Measurements from ENCODE around the gene ATP1B3.

Gene ATP1B3

DNA sequence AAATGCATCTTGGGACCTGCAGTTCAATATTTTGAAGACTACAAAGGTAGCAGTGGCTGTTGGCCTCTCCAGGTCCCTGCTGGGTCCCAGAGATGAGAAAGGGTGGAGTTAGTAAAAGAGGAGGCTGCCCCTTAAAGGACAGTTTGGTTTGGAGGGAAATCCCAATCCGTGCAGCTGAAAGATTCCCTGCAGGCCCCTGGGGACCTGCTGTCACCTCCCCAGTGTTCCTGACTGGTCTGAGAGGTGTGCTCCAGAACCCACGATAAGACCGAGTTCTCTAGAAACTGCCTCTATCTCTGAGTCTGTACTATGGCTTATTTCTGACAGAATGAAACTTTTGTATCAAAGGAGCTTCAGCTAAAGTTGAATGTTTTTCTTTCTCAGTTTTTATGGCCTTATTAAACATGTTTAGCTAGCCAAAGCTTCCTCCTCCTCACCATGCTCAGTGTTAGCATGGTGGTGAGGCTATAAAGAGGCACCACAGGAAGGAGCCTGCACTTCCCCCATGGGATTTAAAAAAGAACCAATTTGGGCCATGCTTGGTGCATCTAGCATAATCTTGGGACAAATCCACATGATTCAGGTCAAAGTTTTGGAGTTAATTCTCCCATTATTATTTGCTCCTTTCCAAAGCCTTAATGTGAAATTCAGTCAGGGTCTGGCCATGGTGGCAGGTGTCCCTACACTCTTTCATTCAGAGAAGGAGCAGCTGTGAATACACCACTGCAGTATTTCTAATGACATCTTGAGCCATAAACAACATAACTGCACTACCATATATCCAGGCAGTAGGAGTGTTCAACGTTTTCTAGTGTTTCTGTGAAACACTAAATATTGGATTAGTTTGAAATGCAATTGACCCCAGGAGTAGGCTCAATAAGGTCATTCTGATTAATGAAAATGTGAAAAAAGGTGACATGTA lies 74.4 kb downstream of the ATP1B3 start:
- H3K4me1 ChIP-seq (ENCODE audit: insufficient read depth, poor library complexity, severe bottlenecking) = no peaks in the 10 kb centered on the region
- H3K27me3 ChIP-seq (ENCODE audit: insufficient read depth, poor library complexity, severe bottlenecking) = no peaks in the 10 kb centered on the region
- H3K36me3 ChIP-seq (ENCODE audit: low read depth) = no peaks in the 10 kb centered on the region
- ATAC-seq (ENCODE audit: low read depth) (no peak), DNase-seq (ENCODE audit: low spot score) (no peak)
- H3K27ac ChIP-seq (ENCODE audit: poor library complexity, severe bottlenecking) = no peak overlapping the region
- no peak for TF ChIP-seq CTCF (IDR thresholded peaks at IDR 0.05; ENCODE audit: poor library complexity, severe bottlenecking)
- H3K4me3 ChIP-seq (ENCODE audit: severe bottlenecking) = no peak overlapping the region
- no peaks in the 10 kb centered on the region for H3K9me3 ChIP-seq (ENCODE audit: severe bottlenecking)

DNA sequence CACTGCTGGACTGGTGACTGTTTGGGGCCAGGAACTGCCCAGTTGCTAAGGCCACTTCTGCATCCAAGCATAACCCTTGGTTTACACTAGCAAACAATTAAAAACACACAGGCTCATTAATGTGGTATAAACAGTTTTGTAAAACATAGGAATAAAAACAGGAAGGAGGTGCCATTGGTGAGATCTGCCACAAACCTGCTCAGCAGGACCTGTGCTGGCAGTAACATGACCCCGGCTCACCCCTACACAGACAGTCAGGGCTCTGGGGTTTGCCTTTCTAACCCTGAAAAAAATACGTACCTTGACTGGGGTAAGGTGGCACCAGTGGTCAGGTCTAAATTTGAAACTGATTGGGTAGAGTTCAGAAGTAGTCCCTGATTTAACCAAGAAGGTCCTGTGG lies 76.2 kb downstream of the ATP1B3 start:
- DNase-seq (ENCODE audit: low spot score) = no peak

DNA sequence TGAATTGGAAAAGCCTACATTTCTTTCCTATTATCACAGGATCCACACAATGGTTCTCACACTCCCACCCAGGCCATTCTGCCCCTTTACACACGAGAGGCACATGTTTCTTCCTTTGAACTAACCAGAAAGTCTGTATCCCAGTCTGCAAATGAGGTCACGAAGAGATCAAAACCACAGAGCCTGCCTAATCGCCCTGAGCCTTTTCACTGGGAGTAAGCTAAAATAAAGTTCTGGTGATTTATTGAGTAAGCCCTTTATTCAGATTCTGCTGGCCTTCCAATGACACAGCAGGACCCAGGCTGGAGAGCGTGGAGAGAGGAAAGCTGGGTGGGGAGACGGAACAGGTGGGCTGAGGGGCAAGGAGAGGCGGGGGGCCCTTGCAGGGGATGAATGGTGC lies 78.7 kb downstream of the ATP1B3 start:
- no peak for ATAC-seq (ENCODE audit: low read depth)
- Histone ChIP-seq H3K36me3 (ENCODE audit: low read depth) (no peaks in the 10 kb centered on the region; the same call in 1 of the 2 replicates), H3K27ac (ENCODE audit: poor library complexity, severe bottlenecking) (no peak overlapping the region), H3K4me1 (ENCODE audit: insufficient read depth, poor library complexity, severe bottlenecking) (peaks cover 12% of the 10 kb centered on the region), H3K9me3 (ENCODE audit: severe bottlenecking) (no peaks in the 10 kb centered on the region), H3K4me3 (ENCODE audit: severe bottlenecking) (no peak overlapping the region), H3K27me3 (ENCODE audit: insufficient read depth, poor library complexity, severe bottlenecking) (no peaks in the 10 kb centered on the region)
- no peak for DNase-seq (ENCODE audit: low spot score)
- TF ChIP-seq CTCF (IDR thresholded peaks at IDR 0.05; ENCODE audit: poor library complexity, severe bottlenecking) = no peak

More for the DNA sequence above, 76.2 kb downstream of the ATP1B3 start:
- Histone ChIP-seq H3K36me3 (ENCODE audit: low read depth) (no peaks in the 10 kb centered on the region; the same call in 1 of the 2 replicates), H3K27me3 (ENCODE audit: insufficient read depth, poor library complexity, severe bottlenecking) (no peaks in the 10 kb centered on the region), H3K9me3 (ENCODE audit: severe bottlenecking) (no peaks in the 10 kb centered on the region), H3K27ac (ENCODE audit: poor library complexity, severe bottlenecking) (no peak overlapping the region), H3K4me3 (ENCODE audit: severe bottlenecking) (no peak overlapping the region), H3K4me1 (ENCODE audit: insufficient read depth, poor library complexity, severe bottlenecking) (no peaks in the 10 kb centered on the region)
- no peak for TF ChIP-seq CTCF (IDR thresholded peaks at IDR 0.05; ENCODE audit: poor library complexity, severe bottlenecking)
- ATAC-seq (ENCODE audit: low read depth) = no peak

DNA sequence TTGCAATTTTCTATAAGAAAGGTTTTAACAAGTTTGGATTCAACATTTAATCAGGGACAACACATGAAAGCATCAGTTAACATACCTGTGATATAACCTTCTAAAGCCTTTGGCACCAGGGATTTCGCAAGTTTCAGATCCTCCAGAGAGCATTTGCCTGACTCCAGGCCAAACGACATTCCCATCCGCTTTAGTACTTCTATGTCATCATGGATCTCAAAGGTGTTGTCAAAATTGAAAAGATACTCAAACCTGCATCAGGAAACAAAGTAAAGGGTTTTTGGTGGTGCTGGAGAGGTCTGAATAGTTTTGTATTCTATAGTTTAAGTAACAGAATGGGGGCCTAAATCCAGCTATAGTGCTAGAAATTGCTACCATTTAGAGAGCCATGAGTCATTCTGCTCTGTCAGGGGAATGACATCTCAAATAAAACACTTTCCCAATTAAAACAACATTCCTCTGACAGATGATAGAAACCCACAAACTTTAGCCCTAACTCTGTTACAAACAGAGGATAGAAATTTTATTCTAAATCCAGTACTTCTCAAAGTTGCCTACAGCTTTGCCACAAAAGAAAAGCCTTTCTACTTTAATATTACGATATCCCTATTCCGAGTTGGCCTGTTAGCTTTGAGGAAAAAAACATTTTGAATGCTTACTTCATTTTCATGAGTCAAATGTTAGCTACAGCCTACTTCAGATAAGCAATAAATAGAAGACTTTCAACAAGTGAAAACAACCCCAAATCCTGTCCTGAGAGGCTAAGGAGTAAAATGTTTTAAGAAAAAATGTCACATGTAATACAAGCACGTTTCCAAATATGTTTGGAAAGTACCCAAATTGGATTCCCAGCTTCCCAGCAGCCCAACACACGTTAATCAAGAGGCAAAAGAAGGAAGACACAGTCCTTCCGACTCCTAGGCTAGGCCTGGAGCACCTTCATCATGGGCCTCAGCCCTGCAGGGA lies 83.4 kb downstream of the ATP1B3 start:
- TF ChIP-seq CTCF (IDR thresholded peaks at IDR 0.05; ENCODE audit: poor library complexity, severe bottlenecking) = no peak
- H3K4me3 ChIP-seq (ENCODE audit: severe bottlenecking) = no peak overlapping the region
- peak overlapping the region; percentile 91 for H3K27ac ChIP-seq (ENCODE audit: poor library complexity, severe bottlenecking)
- DNase-seq (ENCODE audit: low spot score) (no peak), ATAC-seq (ENCODE audit: low read depth) (peak; percentile 90)
- H3K36me3 ChIP-seq (ENCODE audit: low read depth) = peaks cover 12% of the 10 kb centered on the region; the same call in 1 of the 2 replicates
- no peaks in the 10 kb centered on the region for H3K27me3 ChIP-seq (ENCODE audit: insufficient read depth, poor library complexity, severe bottlenecking)
- H3K9me3 ChIP-seq (ENCODE audit: severe bottlenecking) = no peaks in the 10 kb centered on the region
- H3K4me1 ChIP-seq (ENCODE audit: insufficient read depth, poor library complexity, severe bottlenecking) = peaks cover 20% of the 10 kb centered on the region

Measured in RWPE2 (cell line).